Fibroblast of the conjunctiva (primary cell): Measurements from ENCODE around the gene LTBP4.

Experiments
- DNase-seq: peaks from one replicate; pipeline ENCODE4 v3.0.0-alpha.2; 2010; ENCODE audit warnings: low read depth

The LTBP4 gene

DNA sequence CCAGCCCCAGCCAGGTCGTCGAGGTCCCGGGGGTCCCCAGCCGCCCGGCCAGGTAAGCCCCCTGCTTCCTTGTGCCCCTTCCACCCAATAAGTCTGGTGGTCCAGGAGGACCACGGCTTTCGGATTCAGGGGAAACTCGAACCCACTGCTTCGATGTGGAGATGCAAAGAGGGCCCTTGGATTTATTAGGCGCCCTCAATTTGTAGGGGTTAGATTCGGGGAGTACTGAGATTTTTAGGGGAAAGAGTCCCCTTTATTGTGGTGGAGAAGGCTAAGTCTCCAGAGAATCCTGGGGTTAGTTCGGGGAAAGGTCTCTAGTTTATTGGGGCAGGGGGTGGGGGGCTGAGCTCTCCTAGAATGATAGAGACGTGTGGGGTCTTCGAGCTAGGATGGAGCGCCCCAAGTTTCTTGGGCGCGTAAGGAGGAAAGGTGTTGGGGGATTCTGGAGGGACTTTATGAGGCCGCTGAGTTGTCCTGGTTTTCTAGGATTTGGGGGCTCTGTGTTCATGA lies 3.8 kb upstream of the LTBP4 start:
- DNase-seq: no peak

DNA sequence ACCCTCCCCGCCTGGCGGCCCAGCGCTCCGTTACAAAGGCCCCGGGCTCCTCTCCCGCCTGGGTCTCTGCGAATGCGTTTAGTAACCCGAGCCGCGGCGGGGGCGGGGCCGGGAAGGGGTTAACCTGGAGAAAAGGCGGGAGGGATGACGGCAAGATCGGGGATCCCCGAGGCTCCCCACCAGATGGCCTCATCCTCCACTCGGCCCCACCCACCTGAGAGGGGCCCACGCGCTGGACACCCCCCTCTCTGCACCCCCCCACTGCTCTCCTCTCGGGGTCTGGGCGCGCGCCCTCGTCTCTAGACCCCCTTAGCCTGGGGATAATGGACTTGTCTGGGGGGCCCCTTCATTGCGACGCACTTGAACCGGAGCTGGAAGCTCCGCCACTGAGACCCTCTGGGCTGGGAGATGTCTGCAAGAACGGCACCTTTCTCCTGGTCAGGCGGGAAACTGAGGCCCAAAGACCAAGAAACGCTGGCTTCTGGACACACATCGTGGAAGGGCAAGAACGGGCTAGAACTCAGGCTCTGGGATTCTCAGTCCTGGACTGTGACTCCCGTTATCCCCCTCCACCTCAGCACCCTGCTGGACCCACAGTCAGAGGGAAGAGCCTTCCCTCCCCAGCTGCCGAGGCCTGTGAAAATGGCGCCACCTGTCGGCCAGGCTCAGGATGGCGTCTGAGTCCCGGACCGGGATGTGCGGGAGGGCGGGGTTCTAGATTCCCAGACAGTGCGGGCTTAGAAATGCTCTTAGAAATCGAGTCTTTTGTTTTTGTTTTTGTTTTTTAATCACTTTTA lies 2.9 kb upstream of the LTBP4 start:
- peak; percentile 76 for DNase-seq

DNA sequence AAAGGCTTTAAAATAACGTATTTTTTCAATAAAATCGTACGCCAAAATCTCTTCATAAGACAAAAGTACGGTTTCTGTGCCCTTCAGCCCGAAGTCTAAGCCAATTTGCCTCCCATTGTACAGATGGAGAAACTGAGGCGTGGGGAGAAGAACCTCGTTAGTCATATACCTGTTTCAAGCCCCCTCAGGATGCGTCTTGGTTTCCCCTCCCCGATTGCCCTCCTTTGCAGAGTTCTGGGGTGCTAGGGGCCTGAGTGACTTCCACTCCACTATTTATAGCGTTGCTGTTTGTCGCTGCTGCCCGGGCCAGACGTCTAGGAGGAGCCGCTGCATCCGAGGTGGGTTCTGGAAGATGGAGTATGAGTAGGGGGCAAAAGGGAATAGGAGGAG lies 2.3 kb upstream of the LTBP4 start:
- DNase-seq: no peak

DNA sequence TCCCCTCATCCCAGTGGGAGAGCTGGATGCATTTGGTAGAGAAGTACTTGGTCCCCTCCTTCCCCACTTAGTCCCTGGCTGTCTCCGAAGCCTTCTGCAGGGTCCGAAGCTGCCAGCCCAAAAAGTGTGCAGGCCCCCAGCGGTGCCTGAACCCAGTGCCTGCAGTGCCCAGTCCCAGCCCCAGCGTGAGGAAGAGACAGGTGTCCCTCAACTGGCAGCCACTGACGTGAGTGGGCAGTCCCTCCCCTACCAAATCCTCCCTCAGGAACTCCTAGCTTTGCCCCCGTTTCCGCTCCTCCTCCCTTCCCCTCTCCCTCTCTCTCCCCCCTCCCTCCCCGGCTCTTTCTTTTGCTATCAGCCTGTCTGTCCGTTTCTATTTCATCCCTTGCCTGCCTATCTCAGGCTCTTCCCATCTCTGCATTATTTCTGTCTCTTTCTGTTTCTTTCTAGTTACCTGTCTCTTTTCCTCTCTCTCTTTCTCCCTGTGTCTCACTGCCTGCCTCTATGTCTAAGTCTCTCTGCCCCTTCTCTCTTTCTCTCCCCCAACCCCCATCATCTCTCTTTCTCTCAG lies 1.8 kb upstream of the LTBP4 start:
- DNase-seq: no peak

DNA sequence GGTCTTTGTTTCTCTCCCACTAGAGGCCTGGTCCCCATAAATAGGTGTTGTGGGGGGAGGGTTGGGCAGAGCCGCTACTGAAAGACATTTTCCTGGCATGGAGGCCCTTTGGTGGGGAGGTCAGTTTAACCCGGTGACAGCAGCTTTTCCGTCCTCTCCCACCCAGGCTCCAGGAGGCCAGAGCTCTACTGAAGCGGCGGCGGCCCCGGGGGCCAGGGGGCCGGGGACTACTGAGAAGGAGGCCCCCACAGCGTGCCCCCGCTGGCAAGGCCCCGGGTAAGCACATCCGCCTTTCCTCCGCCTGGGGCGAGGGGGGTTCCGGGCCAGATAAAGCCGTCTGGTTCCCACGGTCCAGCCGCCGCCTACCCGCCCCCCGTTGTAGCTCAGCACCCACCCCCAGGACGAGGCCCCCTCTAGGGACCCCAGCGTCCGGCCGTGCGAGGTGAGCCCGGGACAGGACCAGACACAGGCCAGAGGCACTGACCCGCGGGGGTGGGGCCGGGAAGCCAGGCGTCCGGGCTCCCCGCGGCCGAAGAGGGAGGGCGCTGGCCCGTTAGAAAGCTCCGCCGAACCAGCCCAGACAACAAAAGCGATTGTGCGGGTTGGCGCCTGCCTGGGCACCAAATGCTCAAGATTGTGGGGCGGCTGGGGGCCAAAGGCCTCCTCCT lies 1.1 kb upstream of the LTBP4 start:
- DNase-seq: no peak

DNA sequence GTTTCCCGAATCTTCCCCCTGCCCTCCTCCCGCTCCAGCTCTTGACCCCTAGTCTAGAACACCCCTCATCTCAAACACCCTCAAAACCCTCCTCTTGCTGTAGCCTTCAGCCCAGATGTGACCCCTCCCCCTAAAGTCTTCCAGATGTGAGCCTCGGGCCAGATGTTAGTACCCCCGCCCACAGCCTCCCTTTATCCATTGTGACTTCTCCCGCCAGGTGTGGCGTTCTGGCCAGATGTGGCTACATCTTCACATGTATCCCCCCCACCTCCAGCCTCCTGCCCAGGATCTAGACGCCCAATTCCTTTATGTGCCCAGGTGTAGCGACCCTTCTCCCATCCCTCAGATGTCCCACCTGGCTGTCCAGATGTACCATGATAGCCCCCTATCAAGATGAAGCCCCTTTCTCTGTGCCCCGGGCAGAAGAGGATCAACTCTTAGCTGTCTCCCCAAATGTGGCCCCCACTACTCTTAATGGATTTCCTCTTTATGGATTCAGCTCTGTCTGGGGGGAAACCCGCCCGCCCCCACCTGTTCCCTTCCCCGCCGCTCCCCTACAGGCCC lies 517 bp upstream of the LTBP4 start:
- no peak for DNase-seq

DNA sequence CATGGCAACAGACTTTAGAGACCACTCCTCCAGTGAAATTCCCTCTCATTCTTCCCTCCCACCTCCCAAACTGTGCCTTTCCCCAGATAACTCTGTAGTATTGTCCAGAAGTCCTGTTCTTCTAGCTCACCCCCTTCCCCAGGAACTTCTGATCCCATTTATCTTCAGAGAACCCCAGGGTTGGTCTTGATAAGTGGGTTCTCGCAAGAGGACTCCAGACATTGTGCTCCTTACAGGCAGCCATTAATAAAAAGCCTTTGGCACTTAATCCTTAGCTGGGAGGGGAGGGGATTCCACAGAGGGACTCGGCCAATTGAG lies 1.9 kb downstream of the LTBP4 start:
- no peak for DNase-seq

DNA sequence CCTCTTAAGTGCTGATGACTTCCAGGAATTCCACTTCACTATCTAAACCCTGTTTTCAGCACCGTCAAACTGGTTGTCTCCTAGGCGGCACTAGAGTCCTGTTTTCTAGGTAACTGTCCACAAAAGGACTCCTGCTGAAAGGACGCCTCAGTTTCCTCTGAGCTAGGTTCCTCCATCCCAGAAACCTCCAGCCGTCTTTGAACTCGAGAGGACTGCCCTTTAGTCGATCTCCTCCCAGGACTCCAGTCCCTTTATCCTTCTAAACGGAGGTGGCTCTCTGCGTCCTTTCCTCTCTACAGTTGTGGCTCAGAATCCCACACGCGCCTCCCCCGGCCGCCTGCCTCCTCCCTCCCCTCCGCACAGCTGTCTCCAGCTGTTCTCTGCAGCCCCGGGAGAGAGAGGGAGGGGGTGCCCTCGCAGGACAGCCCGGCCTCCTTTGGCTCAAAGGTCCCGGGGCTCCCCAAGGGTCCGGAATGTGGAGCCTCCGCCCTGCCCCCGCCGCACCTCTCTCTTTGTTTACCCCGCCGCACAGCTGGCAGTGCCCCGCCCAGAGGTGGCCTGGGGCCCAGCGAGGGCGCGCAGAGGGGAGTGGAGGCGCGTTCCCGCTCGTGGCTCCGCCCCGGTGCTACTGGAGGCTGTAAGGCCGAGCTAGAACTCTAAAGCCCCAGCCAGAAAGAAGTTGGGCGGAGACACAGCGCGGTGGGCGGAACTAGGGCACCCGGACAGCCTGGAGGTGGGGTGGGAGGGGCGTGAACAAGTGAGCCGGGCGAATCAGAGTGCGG lies 2.4 kb downstream of the LTBP4 start:
- DNase-seq: peak; percentile 95

DNA sequence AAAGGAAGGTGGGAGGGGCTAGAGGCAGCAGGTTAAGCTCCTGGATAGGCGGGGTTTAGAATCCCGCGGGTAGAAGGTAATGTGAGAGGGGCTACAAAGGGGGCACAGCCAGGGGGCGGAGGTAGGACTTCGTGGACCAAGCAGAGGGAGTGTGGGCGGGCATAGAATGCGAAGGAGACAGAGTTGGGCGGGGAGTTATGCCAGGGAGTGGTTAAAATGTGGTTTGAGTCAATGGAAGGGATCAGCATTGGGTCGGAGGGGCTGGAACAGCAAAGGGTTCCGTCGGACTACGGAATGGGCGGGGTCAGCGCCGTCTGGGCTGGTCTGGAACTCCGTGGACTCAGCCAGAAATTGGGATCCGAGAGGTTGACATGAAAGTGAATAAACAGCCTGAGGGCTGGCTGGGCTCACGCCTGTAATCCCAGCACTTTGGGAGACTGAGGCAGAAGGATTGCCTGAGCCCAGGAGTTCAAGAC lies 3.0 kb downstream of the LTBP4 start:
- no peak for DNase-seq

DNA sequence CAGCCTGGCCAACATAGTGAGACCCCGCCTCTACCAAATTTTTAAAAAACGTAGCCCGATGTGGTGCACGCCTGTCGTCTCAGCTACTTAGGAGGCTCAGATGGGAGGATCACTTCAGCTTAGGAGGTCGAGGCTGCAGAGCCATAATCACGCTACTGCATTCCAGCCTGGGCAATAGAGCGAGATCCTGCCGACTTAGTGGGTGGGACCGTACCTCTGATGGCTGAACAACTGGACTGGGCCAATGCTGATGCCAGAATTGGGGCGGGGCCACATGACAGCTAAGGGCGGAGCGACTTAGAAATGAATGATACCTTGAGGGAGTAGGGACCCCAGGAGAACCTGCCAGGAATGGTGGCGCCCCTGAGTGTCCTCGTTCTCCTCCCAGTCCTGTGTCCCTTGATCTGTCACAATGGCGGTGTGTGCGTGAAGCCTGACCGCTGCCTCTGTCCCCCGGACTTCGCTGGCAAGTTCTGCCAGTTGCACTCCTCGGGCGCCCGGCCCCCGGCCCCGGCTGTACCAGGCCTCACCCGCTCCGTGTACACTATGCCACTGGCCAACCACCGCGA lies 3.6 kb downstream of the LTBP4 start:
- DNase-seq: no peak

DNA sequence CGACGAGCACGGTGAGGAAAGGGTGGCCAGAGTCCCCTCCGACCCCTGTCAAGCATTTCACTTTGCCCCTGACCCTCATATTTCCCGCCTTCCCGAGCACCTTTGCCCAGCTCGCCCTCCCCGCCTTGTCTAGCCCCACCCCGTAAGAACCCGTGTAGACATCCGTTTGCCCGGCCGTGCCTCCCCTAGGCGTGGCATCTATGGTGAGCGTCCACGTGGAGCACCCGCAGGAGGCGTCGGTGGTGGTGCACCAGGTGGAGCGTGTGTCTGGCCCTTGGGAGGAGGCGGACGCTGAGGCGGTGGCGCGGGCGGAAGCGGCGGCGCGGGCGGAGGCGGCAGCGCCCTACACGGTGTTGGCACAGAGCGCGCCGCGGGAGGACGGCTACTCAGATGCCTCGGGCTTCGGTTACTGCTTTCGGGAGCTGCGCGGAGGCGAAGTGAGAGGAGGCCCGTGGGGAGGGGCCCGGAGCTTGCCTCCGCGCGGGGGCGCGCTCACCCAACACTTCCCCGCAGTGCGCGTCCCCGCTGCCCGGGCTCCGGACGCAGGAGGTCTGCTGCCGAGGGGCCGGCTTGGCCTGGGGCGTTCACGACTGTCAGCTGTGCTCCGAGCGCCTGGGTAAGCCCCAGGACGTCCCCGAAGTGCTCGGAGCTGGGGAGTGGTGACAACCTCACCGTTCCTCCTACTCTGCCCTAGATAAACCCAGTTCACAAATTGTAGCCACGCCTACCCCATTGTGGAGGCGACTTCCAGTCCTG lies 4.2 kb downstream of the LTBP4 start:
- DNase-seq: no peak

DNA sequence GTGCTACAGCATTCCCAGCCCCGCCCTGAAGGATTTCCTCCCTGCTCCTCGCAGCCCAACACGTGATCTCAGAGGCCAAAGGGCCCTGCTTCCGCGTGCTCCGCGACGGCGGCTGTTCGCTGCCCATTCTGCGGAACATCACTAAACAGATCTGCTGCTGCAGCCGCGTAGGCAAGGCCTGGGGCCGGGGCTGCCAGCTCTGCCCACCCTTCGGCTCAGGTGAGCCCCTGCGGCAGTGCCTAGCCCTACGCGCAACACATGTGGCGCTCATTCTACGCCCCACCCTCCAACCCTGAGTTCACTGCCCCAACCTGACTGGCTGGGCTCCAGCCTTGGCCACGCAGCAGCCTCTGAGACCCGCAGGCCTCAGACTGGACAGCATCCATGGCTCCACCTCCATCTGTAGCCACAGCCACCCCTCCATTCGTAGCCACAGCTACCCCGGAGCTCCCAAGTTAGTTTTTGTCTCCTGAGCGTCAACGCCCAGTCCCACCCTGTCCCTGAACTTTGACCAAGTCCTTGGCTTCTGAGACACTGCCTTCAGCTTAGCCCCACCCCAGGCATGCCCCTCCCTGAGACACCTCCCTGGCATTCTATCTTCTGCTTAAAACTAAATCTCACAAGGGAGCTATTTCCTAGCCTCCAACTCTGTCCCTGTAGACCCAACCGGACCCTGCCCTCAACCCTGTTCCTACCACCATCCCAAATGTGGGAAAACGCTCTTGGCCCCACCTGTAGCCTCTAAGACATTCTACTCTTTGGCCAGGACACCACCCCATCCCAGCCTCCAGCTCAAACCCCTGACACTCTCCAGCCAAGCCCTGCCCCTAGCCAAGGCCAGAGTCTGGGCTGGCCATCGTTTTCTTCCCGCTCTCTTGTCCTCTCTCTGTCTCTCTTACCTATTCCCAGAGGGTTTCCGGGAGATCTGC lies 6.4 kb downstream of the LTBP4 start:
- DNase-seq: no peak

DNA sequence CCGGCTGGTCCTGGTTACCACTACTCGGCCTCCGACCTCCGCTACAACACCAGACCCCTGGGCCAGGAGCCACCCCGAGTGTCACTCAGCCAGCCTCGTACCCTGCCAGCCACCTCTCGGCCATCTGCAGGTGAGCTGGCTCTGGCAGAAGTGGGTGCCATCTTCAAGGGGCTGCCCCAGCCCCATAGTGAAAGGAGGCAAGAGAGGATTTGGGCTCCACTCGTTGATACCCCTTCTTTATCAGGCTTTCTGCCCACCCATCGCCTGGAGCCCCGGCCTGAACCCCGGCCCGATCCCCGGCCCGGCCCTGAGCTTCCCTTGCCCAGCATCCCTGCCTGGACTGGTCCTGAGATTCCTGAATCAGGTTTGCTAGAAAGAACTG lies 7.1 kb downstream of the LTBP4 start:
- DNase-seq: no peak

DNA sequence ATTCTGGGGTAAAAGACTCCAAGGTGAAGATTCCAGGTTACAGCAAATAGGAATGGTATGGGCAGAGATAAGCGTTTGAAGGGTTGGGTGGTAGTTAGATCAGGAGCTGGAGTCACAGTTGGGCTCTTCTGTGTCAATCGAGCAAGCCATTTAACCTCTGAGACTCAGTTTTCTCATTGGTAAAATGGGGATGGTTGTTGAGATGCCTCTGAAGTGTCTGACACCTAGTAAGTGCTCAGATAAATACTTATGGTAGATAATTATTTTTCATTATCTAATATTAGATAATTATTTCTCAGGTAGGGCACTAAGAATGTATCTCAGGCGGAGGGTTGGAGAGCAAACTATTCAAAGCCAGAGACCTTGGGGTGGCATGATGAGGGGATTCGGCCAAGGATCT lies 7.8 kb downstream of the LTBP4 start:
- no peak for DNase-seq

DNA sequence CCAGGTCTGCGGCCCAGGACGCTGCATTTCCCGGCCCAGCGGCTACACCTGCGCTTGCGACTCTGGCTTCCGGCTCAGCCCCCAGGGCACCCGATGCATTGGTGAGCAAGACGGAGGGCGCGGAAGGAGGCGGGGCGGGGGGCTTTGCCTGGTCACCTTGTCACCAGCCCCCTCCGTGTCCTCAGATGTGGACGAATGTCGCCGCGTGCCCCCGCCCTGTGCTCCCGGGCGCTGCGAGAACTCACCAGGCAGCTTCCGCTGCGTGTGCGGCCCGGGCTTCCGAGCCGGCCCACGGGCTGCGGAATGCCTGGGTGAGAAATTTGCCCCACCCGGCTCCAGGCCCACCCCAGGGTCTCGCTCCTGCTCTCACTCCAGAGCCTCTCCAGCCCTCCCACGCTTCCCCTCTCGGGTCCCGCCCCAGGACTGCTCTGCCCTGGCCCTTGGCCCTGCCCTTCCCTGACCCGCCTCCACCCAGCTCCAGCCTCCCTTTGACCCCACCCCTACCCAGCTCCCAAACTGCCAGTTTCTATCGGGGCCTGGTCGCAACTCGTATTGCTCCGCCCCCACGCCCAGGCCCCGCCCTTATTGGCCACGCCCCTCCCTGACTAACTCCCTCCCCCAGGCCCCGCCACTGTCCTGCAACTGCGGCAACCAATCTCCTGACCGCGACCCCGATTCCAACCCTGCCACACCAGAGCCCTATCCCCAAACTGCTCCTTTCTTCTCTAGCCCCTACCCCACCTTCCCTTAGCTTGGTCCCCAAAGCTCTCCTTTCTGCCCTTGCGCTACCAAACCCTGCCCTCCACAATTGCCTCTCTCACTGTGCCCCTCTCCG lies 8.6 kb downstream of the LTBP4 start:
- DNase-seq: peak; percentile 76

DNA sequence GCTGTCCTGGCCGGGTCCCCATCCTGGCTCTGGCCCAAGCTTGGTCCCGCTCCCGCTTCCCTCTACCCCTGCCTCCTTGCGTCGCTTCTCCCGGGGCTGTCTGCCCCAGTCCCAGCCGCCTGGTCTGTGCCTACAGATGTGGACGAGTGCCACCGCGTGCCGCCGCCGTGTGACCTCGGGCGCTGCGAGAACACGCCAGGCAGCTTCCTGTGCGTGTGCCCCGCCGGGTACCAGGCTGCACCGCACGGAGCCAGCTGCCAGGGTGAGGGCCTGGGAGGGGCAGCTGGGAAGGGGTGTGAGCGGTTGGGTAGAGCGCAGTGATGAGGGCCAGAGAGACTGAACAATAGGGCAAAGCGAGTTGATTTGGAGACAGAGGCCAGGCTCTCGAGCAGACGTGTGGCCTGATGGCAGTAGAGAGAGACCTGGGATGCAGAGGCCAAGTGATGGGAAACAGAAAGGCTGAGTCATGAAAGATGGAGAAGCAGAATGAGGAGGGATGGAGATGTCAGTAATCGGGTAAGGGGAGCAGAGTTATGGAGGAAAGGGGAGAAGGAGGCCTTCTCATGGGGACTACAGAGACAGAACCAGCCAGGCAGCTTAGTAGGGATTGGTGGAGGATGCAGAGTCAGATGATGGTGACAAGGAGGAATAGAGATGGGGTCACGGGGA lies 9.4 kb downstream of the LTBP4 start:
- no peak for DNase-seq

DNA sequence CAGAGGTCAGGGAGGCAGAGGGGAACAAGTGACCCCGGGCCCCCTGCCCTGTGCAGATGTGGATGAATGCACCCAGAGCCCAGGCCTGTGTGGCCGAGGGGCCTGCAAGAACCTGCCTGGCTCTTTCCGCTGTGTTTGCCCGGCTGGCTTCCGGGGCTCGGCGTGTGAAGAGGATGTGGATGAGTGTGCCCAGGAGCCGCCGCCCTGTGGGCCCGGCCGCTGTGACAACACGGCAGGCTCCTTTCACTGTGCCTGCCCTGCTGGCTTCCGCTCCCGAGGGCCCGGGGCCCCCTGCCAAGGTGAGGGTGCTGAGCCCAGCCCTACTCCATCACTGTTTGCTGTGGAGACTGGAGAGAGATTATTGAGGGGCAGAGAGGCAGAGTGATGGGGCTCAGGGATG lies 9.9 kb downstream of the LTBP4 start:
- DNase-seq: no peak

DNA sequence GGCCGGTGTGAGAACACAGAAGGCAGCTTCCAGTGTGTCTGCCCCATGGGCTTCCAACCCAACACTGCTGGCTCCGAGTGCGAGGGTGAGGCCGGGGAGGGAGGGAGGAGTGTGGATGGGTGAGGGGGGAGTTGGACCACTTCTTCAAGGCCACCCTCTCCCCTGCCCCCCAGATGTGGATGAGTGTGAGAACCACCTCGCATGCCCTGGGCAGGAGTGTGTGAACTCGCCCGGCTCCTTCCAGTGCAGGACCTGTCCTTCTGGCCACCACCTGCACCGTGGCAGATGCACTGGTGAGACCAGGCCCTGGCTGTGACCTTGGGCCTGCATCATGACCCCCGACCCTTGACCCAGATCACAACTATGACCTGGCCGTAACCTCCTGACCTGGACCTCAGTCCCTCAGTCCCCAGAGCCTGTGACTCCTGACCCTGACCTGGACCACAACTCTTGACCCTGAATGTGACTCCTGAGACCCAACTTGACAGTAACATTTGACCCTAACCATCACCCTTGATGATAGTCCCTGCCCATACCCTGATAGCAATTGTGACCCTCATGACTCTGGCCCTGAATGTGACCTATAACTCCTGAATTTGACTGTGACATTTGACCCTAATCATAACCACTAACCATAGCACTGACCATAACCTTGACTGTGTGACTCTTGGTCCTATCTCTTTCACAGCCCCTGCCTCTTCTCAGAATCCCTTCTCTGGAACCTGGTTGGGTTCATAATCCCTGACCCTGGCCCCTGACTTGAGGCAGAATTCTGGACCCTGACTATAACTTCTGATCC lies 10.9 kb downstream of the LTBP4 start:
- no peak for DNase-seq
